Endothelial cell of umbilical vein (primary cell): ENCODE data around the gene LRP10. TPM values are rescaled to one million over a fixed set of nuclear protein-coding genes. Genes with fewer than 3 reads are reported as not detected.

Source experiments
- BruUV-seq: library from RNA; stranded (reverse); fragments of 400-500 nt; replicated peaks from 2 replicates; lab custom pipeline; 2021; lab: Mats Ljungman, UMichigan
- CTCF ChIA-PET: fragments of 300-600, 350-600 bp; sonication (Branson Sonifier 250); formaldehyde crosslinking; loops from one replicate; lab custom pipeline; 2021; ENCODE audit warnings: antibody characterized with exemption, inconsistent platforms; lab: Charles Lee
- POLR2A ChIA-PET: fragments of 300-600, 350-600 bp; sonication (Branson Sonifier 250); formaldehyde crosslinking; loops from one replicate; lab custom pipeline; 2021; ENCODE audit warnings: antibody characterized with exemption, inconsistent platforms; lab: Charles Lee
- DNase-seq: peaks from one replicate; pipeline ENCODE4 v3.0.0-alpha.2; 2011; ENCODE audit warnings: low read depth, low spot score
- FAIRE-seq: peaks from 2 replicates; lab custom pipeline; 2011; peaks lifted over from hg19 to GRCh38; lab: Jason Lieb, UNC
- H2AFZ ChIP-seq: 2 replicates; pipeline ENCODE4 v1.6.0; 2012; ENCODE audit warnings: low read depth, low read length, control low read depth, inconsistent platforms
- H3K27ac ChIP-seq: 2 replicates; pipeline ENCODE4 v1.5.1; 2011; ENCODE audit warnings: low read depth, mild to moderate bottlenecking, control low read depth, low read length, moderate library complexity; ENCODE audit not compliant: insufficient read depth
- H3K27me3 ChIP-seq, 2 experiments: 2 replicates each; pipeline versions ENCODE4 v1.6.0 to v1.6.1; 2011; ENCODE audit warnings: low read length in 2 of 2, mixed read lengths in 1 of 2; ENCODE audit not compliant: control insufficient read depth in 2 of 2, insufficient read depth in 2 of 2
- H3K36me3 ChIP-seq, 2 experiments: 2 replicates in 1 of 2; 3 replicates in 1 of 2; pipeline ENCODE4 v1.5.1; 2011; ENCODE audit warnings: low read length in 2 of 2, mild to moderate bottlenecking in 1 of 2, moderate library complexity in 1 of 2; ENCODE audit not compliant: control insufficient read depth in 2 of 2, insufficient read depth in 2 of 2; ENCODE audit errors: extremely low read depth in 1 of 2
- H3K4me1 ChIP-seq: 3 replicates; pipeline ENCODE4 v1.5.1; 2011; ENCODE audit warnings: mild to moderate bottlenecking, low read length; ENCODE audit not compliant: control insufficient read depth, insufficient read depth; ENCODE audit errors: extremely low read depth
- H3K4me2 ChIP-seq: 2 replicates; pipeline ENCODE4 v1.6.1; 2011; ENCODE audit warnings: low read length, control low read depth, mixed read lengths; ENCODE audit not compliant: insufficient read depth
- H3K4me3 ChIP-seq, 3 experiments: fragments of 200-600 bp in 1 of 3; sonication (generic), shearing (Covaris generic) in 1 of 3; replicated peaks in 1 of 3; 2 replicates each; pipeline ENCODE4 v1.5.1; 2011 to 2016; ENCODE audit warnings: control low read depth in 3 of 3, low read length in 3 of 3, mild to moderate bottlenecking in 2 of 3, inconsistent platforms in 1 of 3, low read depth in 1 of 3, moderate library complexity in 1 of 3; ENCODE audit not compliant: insufficient read depth in 1 of 3
- H3K79me2 ChIP-seq: 2 replicates; pipeline ENCODE4 v1.6.0; 2012; ENCODE audit warnings: low read length, inconsistent platforms; ENCODE audit not compliant: control insufficient read depth, insufficient read depth
- H3K9ac ChIP-seq: replicated peaks from 2 replicates; pipeline ENCODE3; 2011; ENCODE audit warnings: low read length, control low read depth; ENCODE audit not compliant: insufficient read depth; ENCODE audit errors: extremely low read depth
- H3K9me1 ChIP-seq: replicated peaks from 3 replicates; pipeline ENCODE4 v1.6.0; 2011; ENCODE audit warnings: mild to moderate bottlenecking, low read length; ENCODE audit not compliant: control insufficient read depth, insufficient read depth; ENCODE audit errors: extremely low read depth
- H3K9me3 ChIP-seq: replicated peaks from 2 replicates; pipeline ENCODE4 v1.5.1; 2012; ENCODE audit warnings: low read length, inconsistent platforms; ENCODE audit not compliant: control insufficient read depth, insufficient read depth
- H4K20me1 ChIP-seq: replicated peaks from 2 replicates; pipeline ENCODE3; 2011; ENCODE audit warnings: mild to moderate bottlenecking, low read length; ENCODE audit not compliant: control insufficient read depth, insufficient read depth; ENCODE audit errors: extremely low read depth
- CTCF ChIP-seq, 2 donors: IDR thresholded peaks; 1 replicate in 1 of 2; 2 replicates in 1 of 2; pipeline ENCODE4 v1.5.1; 2011; ENCODE audit warnings: low read length in 2 of 2, mild to moderate bottlenecking in 2 of 2, moderate library complexity in 2 of 2, control low read depth in 1 of 2, inconsistent platforms in 1 of 2, low read depth in 1 of 2; ENCODE audit not compliant: insufficient read depth in 1 of 2; ENCODE audit errors: extremely low read depth in 1 of 2
- EZH2 ChIP-seq: IDR thresholded peaks from 2 replicates; pipeline ENCODE4 v1.6.1; 2012; ENCODE audit warnings: borderline replicate concordance, low read depth, mild to moderate bottlenecking, moderate library complexity, low read length, inconsistent platforms; ENCODE audit not compliant: severe bottlenecking
- FOS ChIP-seq: IDR thresholded peaks from 2 replicates; pipeline ENCODE4 v1.6.1; 2011; ENCODE audit warnings: mild to moderate bottlenecking, low read length, moderate library complexity, borderline replicate concordance; ENCODE audit not compliant: insufficient read depth
- GATA2 ChIP-seq: IDR thresholded peaks from 2 replicates; pipeline ENCODE4 v1.7.0; 2011; ENCODE audit warnings: low read depth, mild to moderate bottlenecking, moderate library complexity, mixed read lengths, low read length; ENCODE audit not compliant: insufficient read length, insufficient read depth
- JUN ChIP-seq: IDR thresholded peaks from 2 replicates; pipeline ENCODE4 v1.6.1; 2011; ENCODE audit warnings: borderline replicate concordance, low read depth; ENCODE audit not compliant: insufficient read length, insufficient read depth
- MAX ChIP-seq: IDR thresholded peaks from 2 replicates; pipeline ENCODE4 v1.6.1; 2011; ENCODE audit not compliant: insufficient read depth, insufficient read length
- MYC ChIP-seq: IDR thresholded peaks from one replicate; pipeline ENCODE4 v1.6.1; 2011; ENCODE audit warnings: mild to moderate bottlenecking, low read depth, low read length
- POLR2A ChIP-seq: IDR thresholded peaks from 2 replicates; pipeline ENCODE4 v1.6.1; 2012; ENCODE audit warnings: low read depth, mild to moderate bottlenecking, control low read depth, low read length
- POLR2AphosphoS5 ChIP-seq: IDR thresholded peaks from 2 replicates; pipeline ENCODE4 v1.6.1; 2012; ENCODE audit warnings: low read depth, mild to moderate bottlenecking, control low read depth, low read length, moderate library complexity; ENCODE audit not compliant: insufficient read depth
- dilution Hi-C: fragments of 300-500 bp; cut with MboI; formaldehyde crosslinking; loops from one replicate; pipeline ENCODE4 v1.15.0; 2019; ENCODE audit warnings: low sequenced_read_pairs; ENCODE audit not compliant: extremely low pct_ligation_motif_present
- intact Hi-C: fragments of 100-400 bp; cut with micrococcal nuclease; formaldehyde crosslinking; loops from one replicate; pipeline ENCODE4 v1.10.0; 2022
- polyA plus RNA-seq, 4 experiments: library from polyadenylated mRNA; depleted of rRNA in 3 of 4; stranded (reverse) in 3 of 4; unstranded in 1 of 4; fragments of >200 nt; gene quantifications; 2 replicates each; pipeline versions ENCODE4 v1.2.1 to v1.2.3, GENCODE V29; 2011 to 2012; ENCODE audit warnings: missing spikeins in 1 of 4
- total RNA-seq: library from RNA; stranded (reverse); gene quantifications from 2 replicates; pipeline ENCODE4 v1.2.3, GENCODE V29; 2021

Gene LRP10
- total and polyA plus RNA-seq, 2 donors (not counting 3 experiments of a cell fraction or from before 2014, with no cell fraction given), result 123 to 157 TPM

- BruUV-seq, result no TSS peak
- intact Hi-C loops, result no loop called here
- CTCF ChIA-PET, result interaction anchor here (3.3 kb wide), 1 partner anchor 9 kb away, joined by 21 read pairs; the partner anchor contains the start of gene PRMT5
Observed at GRCh38 chr14:22920697-22921096, 49.2 kb downstream of the LRP10 start.

More at GRCh38 chr14:22920697-22921096, 49.2 kb downstream of the LRP10 start:
- dilution Hi-C loops, result no loop called here
- no peak for TF ChIP-seq FOS
- TF ChIP-seq POLR2A, result no peak
- no peak for TF ChIP-seq CTCF (IDR thresholded peaks at IDR 0.05; ENCODE audit: extremely low read depth in 1 of 2, insufficient read depth in 1 of 2, low read depth in 1 of 2, low read length in 2 of 2)
- no peak for TF ChIP-seq JUN
- no peak for TF ChIP-seq MYC
- no peak for TF ChIP-seq POLR2AphosphoS5
- no peak for TF ChIP-seq MAX
- no peak for TF ChIP-seq GATA2
- no peak for TF ChIP-seq EZH2
- H4K20me1 ChIP-seq, result no peaks in the 10 kb centered on the region
- H3K27me3 ChIP-seq, result no peaks in the 10 kb centered on the region
- peaks cover 6 to 27% of the 10 kb centered on the region in 2 experiments for H3K36me3 ChIP-seq
- H3K4me1 ChIP-seq, result peaks cover 12% of the 10 kb centered on the region
- H3K27ac ChIP-seq, result no peak overlapping the region
- H3K4me2 ChIP-seq, result no peak overlapping the region
- no peaks in the 10 kb centered on the region for H3K9me1 ChIP-seq
- H3K9ac ChIP-seq, result no peak overlapping the region
- DNase-seq, result no peak
- peaks cover 22% of the 10 kb centered on the region for H3K79me2 ChIP-seq
- POLR2A ChIA-PET, result no interaction called here
- no peak for FAIRE-seq
- H2AFZ ChIP-seq, result no peak overlapping the region
- no peak overlapping the region for H3K4me3 ChIP-seq
- H3K9me3 ChIP-seq, result no peaks in the 10 kb centered on the region
